GM12864 (cell line): ENCODE measurements around the gene LRRC4C.

Experiments
- DNase-seq: peaks from one replicate; pipeline ENCODE4 v3.0.0-alpha.2; 2011; ENCODE audit warnings: low read depth
- H3K4me3 ChIP-seq: 2 replicates; pipeline ENCODE4 v1.5.1; 2011; ENCODE audit warnings: mild to moderate bottlenecking, low read depth, low read length, control low read depth
- CTCF ChIP-seq: IDR thresholded peaks from 2 replicates; pipeline ENCODE4 v1.5.1; 2011; ENCODE audit warnings: low read depth, mild to moderate bottlenecking, moderate library complexity, low read length, control low read depth, inconsistent platforms; ENCODE audit errors: missing control alignments

The LRRC4C gene

GRCh38 chr11:41400819-41401382, 58.6 kb downstream of the LRRC4C start:
- TF ChIP-seq CTCF, result no peak
- H3K4me3 ChIP-seq, result no peak overlapping the region

DNA sequence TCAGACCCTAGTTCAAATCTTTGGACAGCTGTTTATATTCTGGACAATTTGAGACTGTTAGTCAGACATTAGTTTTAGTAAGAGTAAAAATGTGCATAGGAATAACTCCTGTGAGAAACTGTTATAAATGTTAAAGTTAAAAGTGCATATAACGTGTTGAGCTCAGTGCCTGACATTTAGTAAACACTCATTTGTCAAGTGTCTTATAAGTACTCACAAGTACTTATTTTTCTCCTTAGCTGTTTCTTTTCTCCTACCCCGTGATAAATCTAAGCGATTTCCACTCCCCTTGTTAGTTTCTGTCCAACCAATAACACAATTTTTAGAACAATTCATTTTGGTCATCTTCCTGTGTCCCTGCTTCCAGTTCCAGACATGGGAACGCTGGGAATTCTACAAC, 59.3 kb downstream of the LRRC4C start:
- TF ChIP-seq CTCF, result no peak
- DNase-seq, result no peak
- H3K4me3 ChIP-seq, result no peak overlapping the region

More at GRCh38 chr11:41400819-41401382, 58.6 kb downstream of the LRRC4C start:
- DNase-seq, result no peak

- DNase-seq, result no peak
- TF ChIP-seq CTCF, result no peak
- H3K4me3 ChIP-seq, result no peak overlapping the region
Measured at GRCh38 chr11:41399323-41399722, 60.1 kb downstream of the LRRC4C start.

DNA sequence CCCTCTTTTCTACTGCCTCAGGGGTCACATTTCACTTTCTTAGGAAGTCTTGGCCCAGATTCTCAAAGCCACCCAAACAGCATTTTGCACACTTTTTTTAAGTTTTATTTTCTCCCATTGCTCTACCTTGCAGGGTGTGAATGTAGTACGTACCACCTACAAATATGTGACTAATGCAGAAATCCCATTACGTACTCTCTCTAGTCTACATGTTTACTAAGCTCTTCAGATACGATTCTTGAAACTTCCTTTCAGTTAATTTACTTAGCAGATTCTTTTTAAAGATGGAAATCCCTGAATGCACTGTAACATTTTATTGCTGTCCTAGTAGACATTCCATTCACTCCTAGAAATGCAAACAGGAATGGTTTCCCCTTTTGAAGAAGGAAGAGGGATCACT, 61.3 kb downstream of the LRRC4C start:
- no peak for TF ChIP-seq CTCF
- no peak for DNase-seq

DNA sequence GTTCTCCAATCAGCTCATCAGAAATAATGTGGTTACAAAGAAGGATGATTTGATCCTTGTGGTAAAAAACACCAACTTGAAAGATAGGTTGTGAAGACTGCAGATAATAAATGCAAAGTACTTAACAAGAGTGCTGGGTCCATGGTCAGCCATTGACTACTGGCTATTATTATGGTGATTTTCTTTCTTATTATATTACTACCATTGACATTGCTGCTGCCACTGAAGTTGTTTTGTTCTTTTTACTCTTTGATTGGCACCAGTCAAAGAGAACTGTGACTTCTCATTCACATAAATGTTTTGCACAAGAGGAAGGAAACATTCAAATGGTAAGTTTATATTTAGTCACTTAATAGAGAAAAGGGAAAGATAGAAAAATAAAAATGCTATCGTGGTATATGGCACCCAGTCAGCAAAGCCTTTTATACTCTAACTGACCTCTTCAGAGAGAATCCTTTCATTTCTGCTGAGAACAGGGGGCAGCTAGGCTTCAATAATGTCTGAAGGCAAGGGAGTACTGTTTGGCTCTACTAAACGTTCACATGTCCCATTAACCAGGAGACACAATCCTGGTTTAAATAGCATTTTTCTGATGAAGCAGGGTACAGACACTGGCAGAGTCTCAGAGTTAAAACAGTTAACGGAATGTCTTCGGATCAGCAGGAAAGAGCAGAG, 64.8 kb downstream of the LRRC4C start:
- no peak overlapping the region for H3K4me3 ChIP-seq
- no peak for TF ChIP-seq CTCF
- DNase-seq, result no peak

More for the DNA sequence above, 61.3 kb downstream of the LRRC4C start:
- H3K4me3 ChIP-seq, result no peak overlapping the region

GRCh38 chr11:41392596-41392995, 66.9 kb downstream of the LRRC4C start:
- no peak for TF ChIP-seq CTCF
- DNase-seq, result no peak

DNA sequence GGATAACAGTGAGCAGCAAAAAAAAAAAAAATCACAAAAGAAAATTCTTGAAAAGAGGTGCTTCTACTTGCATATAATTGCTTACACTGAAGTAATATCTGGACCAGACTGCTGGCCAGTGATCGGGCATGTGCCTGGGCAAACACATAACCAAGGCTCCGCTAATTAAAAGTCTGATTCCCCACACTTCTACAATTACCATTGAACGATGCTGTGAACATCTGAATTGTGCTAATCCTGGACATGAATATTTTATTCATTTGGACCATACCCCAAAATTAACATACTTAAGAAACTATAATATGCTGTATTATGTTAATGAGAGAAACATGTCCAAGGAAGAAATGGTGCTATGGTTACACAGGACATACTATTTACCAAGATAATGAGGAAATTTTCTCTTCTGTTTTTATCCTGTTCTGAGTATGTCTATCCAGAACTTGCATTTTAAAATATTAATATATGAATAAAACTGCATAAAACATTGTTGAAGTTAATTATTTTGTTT, 69.8 kb downstream of the LRRC4C start:
- no peak overlapping the region for H3K4me3 ChIP-seq
- DNase-seq, result no peak
- TF ChIP-seq CTCF, result no peak

More at GRCh38 chr11:41392596-41392995, 66.9 kb downstream of the LRRC4C start:
- H3K4me3 ChIP-seq, result no peak overlapping the region
